Motor neuron (in vitro differentiated cells): ENCODE data around the gene MMP11. TPM values are rescaled to one million over a fixed set of nuclear protein-coding genes. Genes with fewer than 3 reads are reported as not detected.
A peak's percentile ranks its signal among the peaks of the same experiment; 100 is the strongest.

ENCODE experiments used
- ATAC-seq, 8 experiments: fragments of 200-7000 bp; cut with Tn5 transposase; replicated peaks in 6 of 8; 2 replicates each; pipeline ENCODE4 v1.8.0; 2021; ENCODE audit warnings: mild to moderate bottlenecking in 8 of 8, moderate library complexity in 8 of 8
- H3K27ac ChIP-seq, 2 donors: fragments of 250-450 bp; sonication (Bioruptor Pico); 2 replicates each; pipeline ENCODE4 v1.9.0; 2021; ENCODE audit warnings: antibody characterized with exemption in 2 of 2, mild to moderate bottlenecking in 2 of 2, moderate library complexity in 1 of 2
- H3K4me1 ChIP-seq, 2 donors: fragments of 250-450 bp; sonication (Bioruptor Pico); replicated peaks in 1 of 2; 2 replicates each; pipeline ENCODE4 v1.6.1; 2021; ENCODE audit warnings: antibody characterized with exemption in 2 of 2, mild to moderate bottlenecking in 2 of 2, moderate library complexity in 1 of 2
- H3K4me3 ChIP-seq, 5 donors: fragments of 250-450 bp; sonication (Bioruptor Pico); 2 replicates each; pipeline ENCODE4 v1.9.0; 2021; ENCODE audit warnings: antibody characterized with exemption in 5 of 5, mild to moderate bottlenecking in 5 of 5, moderate library complexity in 4 of 5
- WGBS, 10 experiments: fragments of 450-650 bp; shearing (Covaris generic); methylation state at CpG; one replicate each; pipeline ENCODE4 v1.0.0; 2022; 5-methylcytosine and 5-hydroxymethylcytosine counted together
- in situ Hi-C, 9 experiments: fragments of 400-800 bp; cut with MboI; loops; one replicate each; pipeline ENCODE4 v1.15.0; 2021; ENCODE audit warnings: low sequenced_read_pairs in 9 of 9, low pct_unique_long_range_greater_than_20kb in 2 of 9; ENCODE audit not compliant: unreplicated experiment in 9 of 9
- total RNA-seq, 8 experiments: library from RNA; unstranded; fragments of 300-600 nt; gene quantifications; 2 replicates each; pipeline versions ENCODE4 v1.2.3 to v1.2.4, GENCODE V29; 2022

MMP11 gene
- total RNA-seq, 8 experiments from 2014 or later: 1.4 to 35.0 (median 8.2) TPM

- H3K4me1 ChIP-seq: peaks cover 4 to 17% of the 10 kb centered on the region in 2 donors
- in situ Hi-C loops: no loop called here
- H3K27ac ChIP-seq: no peak overlapping the region
- no peak for ATAC-seq
- H3K4me3 ChIP-seq: no peak overlapping the region
- 80 to 94% (median 89%) methylated on average over 2 to 6 of the region's 11 CpGs; no CpG with 5 or more reads in 4 of the 10 experiments for WGBS, 10 experiments
Observed at GRCh38 chr22:23777776-23778576, 5.3 kb downstream of the MMP11 start.

- no peak overlapping the region for H3K4me3 ChIP-seq
- in situ Hi-C loops: no loop called here
- no peak for ATAC-seq
- 80 to 100% (median 92%) methylated on average over 1 to 2 of the region's 3 CpGs; no CpG with 5 or more reads in 7 of the 10 experiments for WGBS, 10 experiments
- no peak overlapping the region for H3K27ac ChIP-seq
- H3K4me1 ChIP-seq: peaks cover 4 to 12% of the 10 kb centered on the region in 2 donors
Observed at GRCh38 chr22:23778577-23778900, 5.9 kb downstream of the MMP11 start.

- in situ Hi-C loops: no loop called here
- no peak overlapping the region for H3K4me3 ChIP-seq
- H3K4me1 ChIP-seq: peaks cover 4 to 10% of the 10 kb centered on the region in 2 donors
- no peak for ATAC-seq
- no peak overlapping the region for H3K27ac ChIP-seq
- 74 to 100% (median 88%) methylated on average over 2 to 5 of the region's 16 CpGs; no CpG with 5 or more reads in 7 of the 10 experiments for WGBS, 10 experiments
Observed at GRCh38 chr22:23779083-23779482, 6.4 kb downstream of the MMP11 start.

- ATAC-seq: no peak
- Histone ChIP-seq H3K4me3 (no peak overlapping the region), H3K27ac (no peak overlapping the region), H3K4me1 (peaks cover 4 to 10% of the 10 kb centered on the region in 2 donors)
- 67 to 100% (median 76%) methylated on average over 1 to 3 of the region's 5 CpGs; no CpG with 5 or more reads in 7 of the 10 experiments for WGBS, 10 experiments
- in situ Hi-C loops: no loop called here
Observed at GRCh38 chr22:23779731-23780130, 7.1 kb downstream of the MMP11 start.

GRCh38 chr22:23780146-23780748 lies 7.6 kb downstream of the MMP11 start:
- H3K27ac ChIP-seq: no peak overlapping the region
- in situ Hi-C loops: no loop called here
- H3K4me3 ChIP-seq: no peak overlapping the region
- peaks cover 4 to 10% of the 10 kb centered on the region in 2 donors for H3K4me1 ChIP-seq
- no peak for ATAC-seq
- 90 to 100% (median 92%) methylated on average over 2 to 4 of the region's 20 CpGs; no CpG with 5 or more reads in 7 of the 10 experiments for WGBS, 10 experiments

- no peak overlapping the region for H3K27ac ChIP-seq
- in situ Hi-C loops: no loop called here
Observed at GRCh38 chr22:23781065-23781464, 8.4 kb downstream of the MMP11 start.

GRCh38 chr22:23781511-23782183 lies 9.0 kb downstream of the MMP11 start:
- 0 to 92% (median 20%) methylated on average over 1 to 7 of the region's 14 CpGs; no CpG with 5 or more reads in 3 of the 10 experiments for WGBS, 10 experiments
- H3K4me3 ChIP-seq: no peak overlapping the region
- in situ Hi-C loops: no loop called here
- no peak overlapping the region for H3K27ac ChIP-seq
- peak; percentile 21 to 97 (median 42) for ATAC-seq
- peaks cover 8 to 15% of the 10 kb centered on the region in 2 donors for H3K4me1 ChIP-seq

More at GRCh38 chr22:23781065-23781464, 8.4 kb downstream of the MMP11 start:
- peaks cover 4 to 10% of the 10 kb centered on the region in 2 donors for H3K4me1 ChIP-seq
- WGBS, 10 experiments: 71 to 86% methylated on average over 3 to 10 of the region's 15 CpGs; no CpG with 5 or more reads in 8 of the 10 experiments
- H3K4me3 ChIP-seq: no peak overlapping the region
- peak in 5 of 8 experiments; percentile 21 to 53 (median 33) for ATAC-seq

- Histone ChIP-seq H3K4me3 (no peak overlapping the region), H3K27ac (no peak overlapping the region), H3K4me1 (peaks cover 8 to 15% of the 10 kb centered on the region in 2 donors)
- in situ Hi-C loops: no loop called here
- ATAC-seq: no peak
- 93 to 100% (median 100%) methylated on average over 1 to 3 of the region's 16 CpGs; no CpG with 5 or more reads in 7 of the 10 experiments for WGBS, 10 experiments
Observed at GRCh38 chr22:23782252-23782651, 9.6 kb downstream of the MMP11 start.

GRCh38 chr22:23782703-23783102 lies 10.1 kb downstream of the MMP11 start:
- no peak for ATAC-seq

GRCh38 chr22:23783265-23784150 lies 10.9 kb downstream of the MMP11 start:
- Histone ChIP-seq H3K27ac (no peak overlapping the region), H3K4me1 (peaks cover 15 to 21% of the 10 kb centered on the region in 2 donors), H3K4me3 (no peak overlapping the region)
- ATAC-seq: no peak
- in situ Hi-C loops: no loop called here
- WGBS, 10 experiments: 67 to 100% (median 80%) methylated on average over 1 to 2 of the region's 15 CpGs; no CpG with 5 or more reads in 7 of the 10 experiments

More at GRCh38 chr22:23782703-23783102, 10.1 kb downstream of the MMP11 start:
- WGBS, 10 experiments: no CpG with 5 or more reads among the region's 1 CpG
- Histone ChIP-seq H3K4me1 (peaks cover 8 to 15% of the 10 kb centered on the region in 2 donors), H3K27ac (no peak overlapping the region), H3K4me3 (no peak overlapping the region)
- in situ Hi-C loops: no loop called here

- ATAC-seq: no peak
- H3K27ac ChIP-seq: no peak overlapping the region
- in situ Hi-C loops: no loop called here
- no peak overlapping the region for H3K4me3 ChIP-seq
- H3K4me1 ChIP-seq: peaks cover 21 to 29% of the 10 kb centered on the region in 2 donors
- WGBS, 10 experiments: 30 to 100% (median 82%) methylated on average over 1 to 7 of the region's 8 CpGs
Observed at GRCh38 chr22:23784215-23784732, 11.6 kb downstream of the MMP11 start.

- ATAC-seq: peak in 1 of 8 experiments; percentile 5
- 0 to 97% (median 79%) methylated on average over 1 to 6 of the region's 9 CpGs; no CpG with 5 or more reads in 2 of the 10 experiments for WGBS, 10 experiments
- in situ Hi-C loops: no loop called here
Observed at GRCh38 chr22:23786261-23786710, 13.6 kb downstream of the MMP11 start.

More at GRCh38 chr22:23786261-23786710, 13.6 kb downstream of the MMP11 start:
- Histone ChIP-seq H3K4me3 (peak overlapping the region; percentile 75 to 100 (median 99)), H3K27ac (peak overlapping the region; percentile 100), H3K4me1 (peaks cover 25 to 26% of the 10 kb centered on the region in 2 donors)
